Measurements from ENCODE around the gene CHD2.

- TF ChIP-seq CTCF (IDR thresholded peaks at IDR 0.05 in 2 of 3, conservative IDR thresholded peaks at IDR 0.05 in 1 of 3; ENCODE audit: control insufficient read depth in 2 of 3, extremely low read depth in 1 of 3, insufficient read depth in 1 of 3, low read depth in 3 of 3, low read length in 3 of 3) (no peak), EP300 (IDR thresholded peaks at IDR 0.05; ENCODE audit: borderline replicate concordance in 1 of 2, control insufficient read depth in 1 of 2, low read depth in 2 of 2, low read length in 2 of 2) (no peak), CEBPB (IDR thresholded peaks at IDR 0.05; ENCODE audit: borderline replicate concordance in 1 of 2, low read depth in 2 of 2, low read length in 2 of 2) (no peak), POLR2A (IDR thresholded peaks at IDR 0.05; ENCODE audit: low read depth, low read length) (no peak), GABPA (IDR thresholded peaks at IDR 0.05; ENCODE audit: low read depth) (no peak), ATF3 (IDR thresholded peaks at IDR 0.05; ENCODE audit: borderline replicate concordance, extremely low read depth, low read depth, low read length) (no peak), TCF7 (IDR thresholded peaks at IDR 0.05; ENCODE audit: borderline replicate concordance) (no peak), POLR2AphosphoS5 (IDR thresholded peaks at IDR 0.05; ENCODE audit: low read length) (no peak), RFX5 (IDR thresholded peaks at IDR 0.05; ENCODE audit: low read depth, low read length) (no peak), SP1 (IDR thresholded peaks at IDR 0.05; ENCODE audit: low read depth, low read length) (no peak), E4F1 (IDR thresholded peaks at IDR 0.05; ENCODE audit: borderline replicate concordance, partially characterized antibody) (no peak), EZH2 (IDR thresholded peaks at IDR 0.05; ENCODE audit: borderline replicate concordance, control insufficient read depth, low read depth, low read length) (no peak)
These were observed 36.6 kb downstream of the CHD2 start for GRCh38 chr15:92936693-92937092.

Measured in GM12878 (cell line).